HEK293 (cell line): ENCODE results near the gene CENPC.

Experiments
- CTCF ChIA-PET: fragments of 350-600 bp; formaldehyde crosslinking; extraction: SDS; loops from one replicate; lab custom pipeline; 2021; ENCODE audit warnings: antibody characterized with exemption; lab: Yijun Ruan, JAX
- POLR2A ChIA-PET: fragments of 300-600 bp; formaldehyde crosslinking; extraction: SDS; loops from one replicate; lab custom pipeline; 2020; ENCODE audit warnings: antibody characterized with exemption, inconsistent platforms; lab: Yijun Ruan, JAX
- H3K27ac ChIP-seq: fragments of 200-500 bp; sonication (Bioruptor generic); 2 replicates; pipeline ENCODE4 v1.5.1; 2014; ENCODE audit warnings: low read depth, low read length, control low read depth, inconsistent platforms; ENCODE audit errors: extremely low read depth
- H3K36me3 ChIP-seq, 2 experiments: fragments of 200-500 bp in 1 of 2; sonication (Bioruptor generic) in 1 of 2; 1 replicate in 1 of 2; 2 replicates in 1 of 2; pipeline ENCODE4 v1.5.1; 2014 to 2017; ENCODE audit warnings: inconsistent platforms in 2 of 2, low read length in 2 of 2; ENCODE audit not compliant: control insufficient read depth in 2 of 2, insufficient read depth in 1 of 2
- H3K4me1 ChIP-seq: fragments of 200-500 bp; sonication (Bioruptor generic); 2 replicates; pipeline ENCODE4 v1.5.1; 2014; ENCODE audit warnings: mild to moderate bottlenecking, low read length, inconsistent platforms; ENCODE audit not compliant: control insufficient read depth, insufficient read depth
- H3K4me3 ChIP-seq: 2 replicates; pipeline ENCODE4 v1.5.1; 2011; ENCODE audit warnings: low read depth, mild to moderate bottlenecking, control low read depth, low read length, moderate library complexity
- H3K9me3 ChIP-seq: fragments of 200-500 bp; sonication (Bioruptor generic); 2 replicates; pipeline ENCODE4 v1.5.1; 2014; ENCODE audit warnings: low read depth, low read length, inconsistent platforms; ENCODE audit not compliant: control insufficient read depth, insufficient read depth
- EGR2 ChIP-seq: fragments of 450-650 bp; formaldehyde crosslinking; IDR thresholded peaks from 2 replicates; pipeline ENCODE4 v1.5.1; 2016; ENCODE audit warnings: low read depth, missing biosample characterization, missing genetic modification characterization
- GLI2 ChIP-seq: fragments of 450-650 bp; formaldehyde crosslinking; IDR thresholded peaks from 2 replicates; pipeline ENCODE4; 2017; ENCODE audit warnings: missing biosample characterization, missing genetic modification characterization, low read depth, borderline replicate concordance
- OSR2 ChIP-seq: fragments of 450-650 bp; formaldehyde crosslinking; IDR thresholded peaks from 2 replicates; pipeline ENCODE4 v1.5.1; 2016; ENCODE audit warnings: missing biosample characterization, missing genetic modification characterization
- SCRT1 ChIP-seq: fragments of 450-650 bp; formaldehyde crosslinking; IDR thresholded peaks from 2 replicates; pipeline ENCODE4 v1.5.1; 2016; ENCODE audit warnings: missing biosample characterization, missing genetic modification characterization, borderline replicate concordance
- YY2 ChIP-seq: fragments of 450-650 bp; formaldehyde crosslinking; IDR thresholded peaks from 2 replicates; pipeline ENCODE4 v1.5.1; 2016; ENCODE audit warnings: missing biosample characterization, missing genetic modification characterization
- ZIC2 ChIP-seq: fragments of 450-650 bp; formaldehyde crosslinking; IDR thresholded peaks from 2 replicates; pipeline ENCODE4 v1.5.1; 2016; ENCODE audit warnings: missing biosample characterization, missing genetic modification characterization
- ZNF140 ChIP-seq: fragments of 450-650 bp; formaldehyde crosslinking; IDR thresholded peaks from 2 replicates; pipeline ENCODE4 v1.5.1; 2016; ENCODE audit warnings: missing biosample characterization, missing genetic modification characterization
- ZNF155 ChIP-seq: fragments of 450-650 bp; formaldehyde crosslinking; IDR thresholded peaks from 2 replicates; pipeline ENCODE4 v1.5.1; 2016; ENCODE audit warnings: missing biosample characterization, missing genetic modification characterization
- ZNF157 ChIP-seq: fragments of 450-650 bp; formaldehyde crosslinking; IDR thresholded peaks from 2 replicates; pipeline ENCODE4 v1.5.1; 2016; ENCODE audit warnings: missing biosample characterization, missing genetic modification characterization
- ZNF221 ChIP-seq: fragments of 450-650 bp; formaldehyde crosslinking; IDR thresholded peaks from 2 replicates; pipeline ENCODE4 v1.5.1; 2017; ENCODE audit warnings: missing biosample characterization, missing genetic modification characterization, borderline replicate concordance
- ZNF302 ChIP-seq: fragments of 450-650 bp; formaldehyde crosslinking; IDR thresholded peaks from 2 replicates; pipeline ENCODE4 v1.5.1; 2016; ENCODE audit warnings: missing biosample characterization, missing genetic modification characterization, low read depth
- ZNF350 ChIP-seq: fragments of 450-650 bp; formaldehyde crosslinking; IDR thresholded peaks from 2 replicates; pipeline ENCODE4 v1.5.0; 2017; ENCODE audit warnings: missing biosample characterization, mild to moderate bottlenecking, missing genetic modification characterization
- ZNF423 ChIP-seq: fragments of 450-650 bp; formaldehyde crosslinking; IDR thresholded peaks from 2 replicates; pipeline ENCODE4 v1.5.1; 2016; ENCODE audit warnings: missing biosample characterization, missing genetic modification characterization
- ZNF473 ChIP-seq: fragments of 450-650 bp; formaldehyde crosslinking; IDR thresholded peaks from 2 replicates; pipeline ENCODE4 v1.5.1; 2017; ENCODE audit warnings: missing biosample characterization, missing genetic modification characterization
- ZNF48 ChIP-seq: fragments of 450-650 bp; formaldehyde crosslinking; IDR thresholded peaks from 2 replicates; pipeline ENCODE4 v1.5.1; 2016; ENCODE audit warnings: missing biosample characterization, missing genetic modification characterization
- ZNF561 ChIP-seq: fragments of 450-650 bp; IDR thresholded peaks from 2 replicates; pipeline ENCODE4 v1.5.1; 2018; ENCODE audit warnings: missing biosample characterization, missing genetic modification characterization, borderline replicate concordance
- ZNF600 ChIP-seq: fragments of 450-650 bp; formaldehyde crosslinking; IDR thresholded peaks from 2 replicates; pipeline ENCODE4 v1.5.1; 2016; ENCODE audit warnings: missing biosample characterization, missing genetic modification characterization
- ZNF629 ChIP-seq: fragments of 450-650 bp; formaldehyde crosslinking; IDR thresholded peaks from 2 replicates; pipeline ENCODE4 v1.5.1; 2017; ENCODE audit warnings: missing biosample characterization, missing genetic modification characterization
- ZNF660 ChIP-seq: fragments of 450-650 bp; IDR thresholded peaks from 2 replicates; pipeline ENCODE4 v1.5.1; 2018; ENCODE audit warnings: missing biosample characterization, mild to moderate bottlenecking, missing genetic modification characterization
- ZNF670 ChIP-seq: fragments of 450-650 bp; formaldehyde crosslinking; IDR thresholded peaks from 2 replicates; pipeline ENCODE4 v1.5.1; 2016; ENCODE audit warnings: missing biosample characterization, missing genetic modification characterization, low read depth
- ZNF747 ChIP-seq: fragments of 450-650 bp; formaldehyde crosslinking; IDR thresholded peaks from 2 replicates; pipeline ENCODE4 v1.5.1; 2016; ENCODE audit warnings: missing biosample characterization, missing genetic modification characterization
- ZNF785 ChIP-seq: fragments of 450-650 bp; formaldehyde crosslinking; IDR thresholded peaks from 2 replicates; pipeline ENCODE4 v1.5.1; 2016; ENCODE audit warnings: missing biosample characterization, missing genetic modification characterization
- ZNF830 ChIP-seq: fragments of 450-650 bp; IDR thresholded peaks from 2 replicates; pipeline ENCODE4 v1.5.0; 2018; ENCODE audit warnings: missing biosample characterization, missing genetic modification characterization, low read depth, mild to moderate bottlenecking, moderate library complexity
- ZSCAN30 ChIP-seq: fragments of 450-650 bp; IDR thresholded peaks from 2 replicates; pipeline ENCODE4 v1.5.1; 2018; ENCODE audit warnings: missing biosample characterization, mild to moderate bottlenecking, missing genetic modification characterization, moderate library complexity
- TF ChIP-seq, protein P1 (sequence below): fragments of 450-650 bp; formaldehyde crosslinking; conservative IDR thresholded peaks from 2 replicates; pipeline ENCODE4 v1.5.1; 2016; ENCODE audit warnings: low read depth, missing biosample characterization, missing genetic modification characterization
- TF ChIP-seq, protein P2 (sequence below): fragments of 450-650 bp; formaldehyde crosslinking; IDR thresholded peaks from 2 replicates; pipeline ENCODE4 v1.5.1; 2016; ENCODE audit warnings: missing biosample characterization, missing genetic modification characterization
- TF ChIP-seq, protein P3 (sequence below): fragments of 450-650 bp; formaldehyde crosslinking; IDR thresholded peaks from 2 replicates; pipeline ENCODE4 v1.5.1; 2016; ENCODE audit warnings: missing biosample characterization, missing genetic modification characterization
- TF ChIP-seq, protein P4 (sequence below): fragments of 450-650 bp; formaldehyde crosslinking; IDR thresholded peaks from 2 replicates; pipeline ENCODE4 v1.5.1; 2016; ENCODE audit warnings: missing biosample characterization, missing genetic modification characterization
- TF ChIP-seq, protein P5 (sequence below): IDR thresholded peaks from 2 replicates; pipeline ENCODE4 v1.6.1; 2011; ENCODE audit warnings: mild to moderate bottlenecking, low read depth, low read length, borderline replicate concordance

The CENPC gene

DNA sequence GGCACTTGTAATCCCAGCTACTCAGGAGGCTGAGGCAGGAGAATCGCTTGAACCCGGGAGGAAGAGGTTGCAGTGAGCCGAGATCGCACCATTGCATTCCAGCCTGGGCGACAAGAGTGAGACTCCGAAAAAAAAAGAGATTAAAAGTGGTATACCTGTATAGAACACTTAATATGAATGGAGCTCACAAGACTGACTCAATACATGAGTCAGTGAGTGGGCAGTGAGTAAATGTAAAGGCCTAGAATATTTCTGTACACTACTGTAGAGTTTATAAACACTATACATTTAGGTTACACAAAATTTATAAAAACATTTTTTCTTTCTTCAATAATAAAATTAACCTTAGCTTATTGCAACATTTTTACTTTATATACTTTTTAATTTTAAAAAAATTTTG lies 93.8 kb downstream of the CENPC start:
- Histone ChIP-seq H3K27ac (no peak overlapping the region), H3K9me3 (no peaks in the 10 kb centered on the region), H3K4me1 (no peaks in the 10 kb centered on the region), H3K4me3 (no peak overlapping the region), H3K36me3 (no peaks in the 10 kb centered on the region)
- TF ChIP-seq SCRT1 (tag by site-specific recombination) (no peak), ZNF600 (tag by site-specific recombination) (no peak), ZNF561 (no peak), ZNF302 (tag by site-specific recombination) (no peak), ZNF140 (no peak), ZNF785 (tag by site-specific recombination) (no peak), ZNF747 (tag by site-specific recombination) (no peak), OSR2 (tag by site-specific recombination) (no peak), EGR2 (no peak), ZNF660 (tag by site-specific recombination) (no peak), ZNF473 (tag by site-specific recombination) (no peak), ZNF48 (tag by site-specific recombination) (no peak), ZNF350 (tag by site-specific recombination) (no peak), ZIC2 (tag by site-specific recombination) (no peak), ZNF423 (no peak), ZSCAN30 (no peak)
- TF ChIP-seq, protein P1, sequence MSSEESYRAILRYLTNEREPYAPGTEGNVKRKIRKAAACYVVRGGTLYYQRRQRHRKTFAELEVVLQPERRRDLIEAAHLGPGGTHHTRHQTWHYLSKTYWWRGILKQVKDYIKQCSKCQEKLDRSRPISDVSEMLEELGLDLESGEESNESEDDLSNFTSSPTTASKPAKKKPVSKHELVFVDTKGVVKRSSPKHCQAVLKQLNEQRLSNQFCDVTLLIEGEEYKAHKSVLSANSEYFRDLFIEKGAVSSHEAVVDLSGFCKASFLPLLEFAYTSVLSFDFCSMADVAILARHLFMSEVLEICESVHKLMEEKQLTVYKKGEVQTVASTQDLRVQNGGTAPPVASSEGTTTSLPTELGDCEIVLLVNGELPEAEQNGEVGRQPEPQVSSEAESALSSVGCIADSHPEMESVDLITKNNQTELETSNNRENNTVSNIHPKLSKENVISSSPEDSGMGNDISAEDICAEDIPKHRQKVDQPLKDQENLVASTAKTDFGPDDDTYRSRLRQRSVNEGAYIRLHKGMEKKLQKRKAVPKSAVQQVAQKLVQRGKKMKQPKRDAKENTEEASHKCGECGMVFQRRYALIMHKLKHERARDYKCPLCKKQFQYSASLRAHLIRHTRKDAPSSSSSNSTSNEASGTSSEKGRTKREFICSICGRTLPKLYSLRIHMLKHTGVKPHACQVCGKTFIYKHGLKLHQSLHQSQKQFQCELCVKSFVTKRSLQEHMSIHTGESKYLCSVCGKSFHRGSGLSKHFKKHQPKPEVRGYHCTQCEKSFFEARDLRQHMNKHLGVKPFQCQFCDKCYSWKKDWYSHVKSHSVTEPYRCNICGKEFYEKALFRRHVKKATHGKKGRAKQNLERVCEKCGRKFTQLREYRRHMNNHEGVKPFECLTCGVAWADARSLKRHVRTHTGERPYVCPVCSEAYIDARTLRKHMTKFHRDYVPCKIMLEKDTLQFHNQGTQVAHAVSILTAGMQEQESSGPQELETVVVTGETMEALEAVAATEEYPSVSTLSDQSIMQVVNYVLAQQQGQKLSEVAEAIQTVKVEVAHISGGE (tag by site-specific recombination) = no peak
- TF ChIP-seq, protein P2, sequence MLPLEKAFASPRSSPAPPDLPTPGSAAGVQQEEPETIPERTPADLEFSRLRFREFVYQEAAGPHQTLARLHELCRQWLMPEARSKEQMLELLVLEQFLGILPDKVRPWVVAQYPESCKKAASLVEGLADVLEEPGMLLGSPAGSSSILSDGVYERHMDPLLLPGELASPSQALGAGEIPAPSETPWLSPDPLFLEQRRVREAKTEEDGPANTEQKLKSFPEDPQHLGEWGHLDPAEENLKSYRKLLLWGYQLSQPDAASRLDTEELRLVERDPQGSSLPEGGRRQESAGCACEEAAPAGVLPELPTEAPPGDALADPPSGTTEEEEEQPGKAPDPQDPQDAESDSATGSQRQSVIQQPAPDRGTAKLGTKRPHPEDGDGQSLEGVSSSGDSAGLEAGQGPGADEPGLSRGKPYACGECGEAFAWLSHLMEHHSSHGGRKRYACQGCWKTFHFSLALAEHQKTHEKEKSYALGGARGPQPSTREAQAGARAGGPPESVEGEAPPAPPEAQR (tag by site-specific recombination) = no peak
- TF ChIP-seq, protein P3, sequence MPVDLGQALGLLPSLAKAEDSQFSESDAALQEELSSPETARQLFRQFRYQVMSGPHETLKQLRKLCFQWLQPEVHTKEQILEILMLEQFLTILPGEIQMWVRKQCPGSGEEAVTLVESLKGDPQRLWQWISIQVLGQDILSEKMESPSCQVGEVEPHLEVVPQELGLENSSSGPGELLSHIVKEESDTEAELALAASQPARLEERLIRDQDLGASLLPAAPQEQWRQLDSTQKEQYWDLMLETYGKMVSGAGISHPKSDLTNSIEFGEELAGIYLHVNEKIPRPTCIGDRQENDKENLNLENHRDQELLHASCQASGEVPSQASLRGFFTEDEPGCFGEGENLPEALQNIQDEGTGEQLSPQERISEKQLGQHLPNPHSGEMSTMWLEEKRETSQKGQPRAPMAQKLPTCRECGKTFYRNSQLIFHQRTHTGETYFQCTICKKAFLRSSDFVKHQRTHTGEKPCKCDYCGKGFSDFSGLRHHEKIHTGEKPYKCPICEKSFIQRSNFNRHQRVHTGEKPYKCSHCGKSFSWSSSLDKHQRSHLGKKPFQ (tag by site-specific recombination) = no peak
- POLR2A ChIA-PET = no interaction called here
- CTCF ChIA-PET = no interaction called here

DNA sequence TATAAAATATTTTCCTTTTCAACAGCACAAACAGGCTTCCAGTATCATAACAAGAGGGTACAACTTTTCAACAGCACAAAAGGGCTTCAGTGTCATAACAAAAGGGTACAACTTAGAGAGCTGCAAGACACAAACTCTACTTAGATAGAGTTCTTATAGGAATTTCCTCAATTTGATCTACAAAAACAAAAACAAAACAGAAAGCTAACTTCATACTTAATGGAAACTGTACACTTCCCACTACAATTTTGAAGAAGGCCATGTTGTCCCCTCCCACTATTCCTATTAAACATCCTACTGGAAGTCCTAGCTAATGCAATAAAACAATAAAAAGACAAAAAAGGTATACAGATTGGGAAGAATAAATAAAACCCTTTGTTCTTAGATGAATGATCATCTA lies 96.7 kb downstream of the CENPC start:
- Histone ChIP-seq H3K4me3 (no peak overlapping the region), H3K27ac (no peak overlapping the region), H3K9me3 (no peaks in the 10 kb centered on the region), H3K4me1 (no peaks in the 10 kb centered on the region), H3K36me3 (no peaks in the 10 kb centered on the region)
- POLR2A ChIA-PET = no interaction called here
- CTCF ChIA-PET = no interaction called here
- TF ChIP-seq ZNF670 (tag by site-specific recombination) (no peak), ZNF157 (tag by site-specific recombination) (no peak), ZNF629 (tag by site-specific recombination) (no peak), YY2 (no peak), ZNF221 (no peak), GLI2 (no peak), ZNF830 (tag by site-specific recombination) (no peak), ZNF155 (tag by site-specific recombination) (no peak)
- TF ChIP-seq, protein P4, sequence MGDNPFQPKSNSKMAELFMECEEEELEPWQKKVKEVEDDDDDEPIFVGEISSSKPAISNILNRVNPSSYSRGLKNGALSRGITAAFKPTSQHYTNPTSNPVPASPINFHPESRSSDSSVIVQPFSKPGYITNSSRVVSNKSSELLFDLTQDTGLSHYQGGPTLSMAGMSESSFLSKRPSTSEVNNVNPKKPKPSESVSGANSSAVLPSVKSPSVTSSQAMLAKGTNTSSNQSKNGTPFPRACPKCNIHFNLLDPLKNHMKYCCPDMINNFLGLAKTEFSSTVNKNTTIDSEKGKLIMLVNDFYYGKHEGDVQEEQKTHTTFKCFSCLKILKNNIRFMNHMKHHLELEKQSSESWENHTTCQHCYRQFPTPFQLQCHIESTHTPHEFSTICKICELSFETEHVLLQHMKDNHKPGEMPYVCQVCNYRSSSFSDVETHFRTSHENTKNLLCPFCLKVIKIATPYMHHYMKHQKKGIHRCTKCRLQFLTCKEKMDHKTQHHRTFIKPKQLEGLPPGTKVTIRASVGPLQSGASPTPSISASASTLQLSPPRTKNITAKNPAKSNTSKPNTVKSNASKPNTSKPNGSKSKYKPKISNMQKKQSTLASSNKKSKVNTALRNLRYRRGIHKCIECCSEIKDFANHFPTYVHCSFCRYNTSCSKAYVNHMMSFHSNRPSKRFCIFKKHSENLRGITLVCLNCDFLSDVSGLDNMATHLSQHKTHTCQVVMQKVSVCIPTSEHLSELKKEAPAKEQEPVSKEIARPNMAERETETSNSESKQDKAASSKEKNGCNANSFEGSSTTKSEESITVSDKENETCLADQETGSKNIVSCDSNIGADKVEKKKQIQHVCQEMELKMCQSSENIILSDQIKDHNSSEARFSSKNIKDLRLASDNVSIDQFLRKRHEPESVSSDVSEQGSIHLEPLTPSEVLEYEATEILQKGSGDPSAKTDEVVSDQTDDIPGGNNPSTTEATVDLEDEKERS = no peak
- TF ChIP-seq, protein P5, sequence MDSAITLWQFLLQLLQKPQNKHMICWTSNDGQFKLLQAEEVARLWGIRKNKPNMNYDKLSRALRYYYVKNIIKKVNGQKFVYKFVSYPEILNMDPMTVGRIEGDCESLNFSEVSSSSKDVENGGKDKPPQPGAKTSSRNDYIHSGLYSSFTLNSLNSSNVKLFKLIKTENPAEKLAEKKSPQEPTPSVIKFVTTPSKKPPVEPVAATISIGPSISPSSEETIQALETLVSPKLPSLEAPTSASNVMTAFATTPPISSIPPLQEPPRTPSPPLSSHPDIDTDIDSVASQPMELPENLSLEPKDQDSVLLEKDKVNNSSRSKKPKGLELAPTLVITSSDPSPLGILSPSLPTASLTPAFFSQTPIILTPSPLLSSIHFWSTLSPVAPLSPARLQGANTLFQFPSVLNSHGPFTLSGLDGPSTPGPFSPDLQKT = no peak
